Subcutaneous adipose tissue (tissue), 4 donors: ENCODE measurements around the gene TMEM185B. TPM values are rescaled to one million over a fixed set of nuclear protein-coding genes. Genes with fewer than 3 reads are reported as not detected.

ENCODE experiments used
- total RNA-seq, 4 donors: library from RNA; depleted of rRNA; stranded (reverse); fragments of >200 nt; gene quantifications; one replicate each; pipeline ENCODE4 v1.1.0, GENCODE V29; 2016
- TF ChIP-seq, protein P1 (sequence below): fragments of 450-650 bp; IDR thresholded peaks from one replicate; pipeline ENCODE4 v1.5.1; 2016; ENCODE audit warnings: low read depth, mild to moderate bottlenecking, control low read depth, antibody characterized with exemption, moderate library complexity

The TMEM185B gene
- total RNA-seq, 4 donors from 2014 or later: 13.6 to 24.9 (median 17.7) TPM

DNA sequence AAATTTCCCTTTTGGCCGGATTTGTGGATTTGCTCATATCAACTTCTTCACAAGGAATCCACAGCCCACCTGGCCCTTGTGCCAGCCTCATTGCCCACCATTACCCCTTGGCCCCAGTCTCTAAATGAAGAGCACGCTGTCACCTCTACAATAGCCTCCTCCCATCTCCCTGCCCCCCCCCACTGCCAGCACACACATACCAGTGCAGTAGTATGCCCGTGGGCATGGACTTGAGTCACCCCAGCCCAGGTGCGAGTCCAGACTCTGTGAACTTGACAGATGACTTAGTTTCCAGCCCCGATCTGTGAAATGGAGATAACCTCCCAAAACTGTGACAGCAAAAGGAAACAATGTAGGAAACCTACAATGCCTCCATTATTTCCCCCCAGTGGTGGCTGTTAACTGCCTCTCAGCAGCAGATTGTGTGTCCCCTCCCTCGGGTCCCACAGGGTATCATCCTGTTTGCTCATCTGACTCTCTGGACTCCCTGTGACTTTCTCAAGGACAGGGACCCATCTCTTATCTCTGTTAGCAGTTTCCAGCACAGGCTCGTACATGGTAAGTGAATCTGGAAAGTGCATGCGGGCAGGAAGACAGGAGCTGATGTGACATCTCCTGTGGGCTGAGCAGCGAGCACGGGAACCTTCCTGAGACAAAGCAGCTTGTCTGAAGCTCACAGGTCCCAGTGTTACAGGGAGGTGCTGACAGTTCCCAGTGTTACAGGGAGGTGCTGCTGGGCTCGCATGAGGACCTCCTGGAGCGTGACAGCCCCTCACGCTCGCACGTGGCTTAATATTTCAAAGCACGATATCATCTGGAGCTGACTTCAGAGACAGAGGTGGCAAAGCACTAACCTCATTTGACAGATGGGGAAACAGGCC is 4.2 kb upstream of the TMEM185B start:
- TF ChIP-seq, protein P1, sequence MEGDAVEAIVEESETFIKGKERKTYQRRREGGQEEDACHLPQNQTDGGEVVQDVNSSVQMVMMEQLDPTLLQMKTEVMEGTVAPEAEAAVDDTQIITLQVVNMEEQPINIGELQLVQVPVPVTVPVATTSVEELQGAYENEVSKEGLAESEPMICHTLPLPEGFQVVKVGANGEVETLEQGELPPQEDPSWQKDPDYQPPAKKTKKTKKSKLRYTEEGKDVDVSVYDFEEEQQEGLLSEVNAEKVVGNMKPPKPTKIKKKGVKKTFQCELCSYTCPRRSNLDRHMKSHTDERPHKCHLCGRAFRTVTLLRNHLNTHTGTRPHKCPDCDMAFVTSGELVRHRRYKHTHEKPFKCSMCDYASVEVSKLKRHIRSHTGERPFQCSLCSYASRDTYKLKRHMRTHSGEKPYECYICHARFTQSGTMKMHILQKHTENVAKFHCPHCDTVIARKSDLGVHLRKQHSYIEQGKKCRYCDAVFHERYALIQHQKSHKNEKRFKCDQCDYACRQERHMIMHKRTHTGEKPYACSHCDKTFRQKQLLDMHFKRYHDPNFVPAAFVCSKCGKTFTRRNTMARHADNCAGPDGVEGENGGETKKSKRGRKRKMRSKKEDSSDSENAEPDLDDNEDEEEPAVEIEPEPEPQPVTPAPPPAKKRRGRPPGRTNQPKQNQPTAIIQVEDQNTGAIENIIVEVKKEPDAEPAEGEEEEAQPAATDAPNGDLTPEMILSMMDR: no peak

- TF ChIP-seq, protein P1: no peak
Observed at GRCh38 chr2:120226316-120226715, 3.1 kb upstream of the TMEM185B start.

DNA sequence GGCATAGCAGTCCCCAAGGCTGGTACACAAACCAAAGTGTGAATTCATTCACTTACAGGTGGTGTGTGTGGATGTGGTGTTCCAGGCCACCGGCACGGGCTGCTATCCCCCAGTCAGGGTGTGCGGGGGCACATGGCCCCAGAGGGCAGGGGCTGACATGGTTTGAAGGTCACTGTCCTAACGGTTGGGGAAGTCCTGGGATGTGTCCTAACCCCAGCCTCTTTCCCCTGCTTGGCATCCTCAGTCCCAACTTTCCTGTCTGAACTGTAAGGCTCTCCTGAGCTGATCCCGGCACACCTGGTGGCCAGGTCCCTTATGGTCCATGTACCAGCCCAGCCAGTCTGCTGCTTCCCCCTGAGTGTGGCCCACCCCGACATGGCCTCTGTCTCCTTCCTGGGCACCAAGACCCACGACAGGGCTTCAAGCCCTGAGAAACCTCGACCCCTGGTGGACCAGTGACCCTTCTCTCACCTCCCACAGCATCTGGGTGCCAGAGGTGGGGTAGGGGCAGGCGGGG is 2.4 kb upstream of the TMEM185B start:
- TF ChIP-seq, protein P1: no peak

- TF ChIP-seq, protein P1: no peak
Observed at GRCh38 chr2:120224735-120225548, 1.7 kb upstream of the TMEM185B start.

GRCh38 chr2:120224256-120224655 is 1.1 kb upstream of the TMEM185B start:
- TF ChIP-seq, protein P1: no peak

- TF ChIP-seq, protein P1: no peak
Observed at GRCh38 chr2:120222186-120223033, 790 bp downstream of the TMEM185B start.
